Upper lobe of left lung (tissue), 6 donors: ENCODE results near the gene STEAP1B. TPM values are rescaled to one million over a fixed set of nuclear protein-coding genes. Genes with fewer than 3 reads are reported as not detected.
"Not testable (repeated sequence)": the region's sequence is repeated elsewhere in the genome, so short reads cannot be mapped to it uniquely, and the experiment has no call there.

Experiments
- ATAC-seq, 2 donors: fragments of 200-7000 bp; cut with Tn5 transposase; one replicate each; pipeline ENCODE4 v1.9.1; 2022; ENCODE audit warnings: mild to moderate bottlenecking in 2 of 2, moderate library complexity in 2 of 2; ENCODE audit not compliant: low FRiP score in 2 of 2
- DNase-seq, 2 donors: peaks; one replicate each; pipeline ENCODE4 v3.0.0-alpha.2; 2019 to 2020
- H3K27ac ChIP-seq, 4 donors: fragments of 200-600 bp; sonication (generic); one replicate each; pipeline ENCODE4 v1.5.1; 2016 to 2019
- H3K27me3 ChIP-seq, 4 donors: fragments of 200-600 bp; sonication (generic); one replicate each; pipeline ENCODE4 v1.5.1; 2017 to 2019
- H3K36me3 ChIP-seq, 4 donors: fragments of 200-600 bp; sonication (generic); one replicate each; pipeline ENCODE4 v1.5.1; 2016 to 2019
- H3K4me1 ChIP-seq, 4 donors: fragments of 200-600 bp; sonication (generic); one replicate each; pipeline ENCODE4 v1.5.1; 2018 to 2019
- H3K4me3 ChIP-seq, 4 donors: fragments of 200-600 bp; sonication (generic); one replicate each; pipeline ENCODE4 v1.5.1; 2017 to 2019; ENCODE audit warnings: mild to moderate bottlenecking in 2 of 4, moderate library complexity in 1 of 4
- H3K9me3 ChIP-seq, 4 donors: fragments of 200-600 bp; sonication (generic); one replicate each; pipeline ENCODE4 v1.5.1; 2018 to 2019
- CTCF ChIP-seq, 6 experiments: fragments of 450-650 bp in 4 of 6; fragments of 200-600 bp in 2 of 6; sonication (generic) in 2 of 6; IDR thresholded peaks; one replicate each; pipeline ENCODE4 v1.5.1; 2016 to 2019; ENCODE audit warnings: antibody characterized with exemption in 6 of 6
- EP300 ChIP-seq, 4 donors: sonication (generic); formaldehyde crosslinking; IDR thresholded peaks; one replicate each; pipeline ENCODE4 v1.5.1; 2017; ENCODE audit warnings: antibody characterized with exemption in 4 of 4, control low read depth in 2 of 4
- WGBS, 2 donors: methylation state at CpG; one replicate each; pipeline ENCODE4 v1.1.5; 2017 to 2018; 5-methylcytosine and 5-hydroxymethylcytosine counted together
- total RNA-seq, 6 donors: library from RNA; depleted of rRNA in 4 of 6; stranded (reverse); fragments of >200 nt in 4 of 6; gene quantifications; one replicate each; pipeline versions ENCODE4 v1.1.0 to v1.2.1, GENCODE V29; 2016 to 2021
- donor health status: DM: no; HTN: no; CAD: no; lungs with moderate emphysema.
- donor health status: DM: no; HTN: yes; CAD: no; lungs with severe emphysema.

The STEAP1B gene
- total RNA-seq, 6 donors from 2014 or later, result 0.30 to 2.1 (median 0.92) TPM; not detected in 3

- H3K27me3 ChIP-seq, H3K36me3 ChIP-seq, DNase-seq, H3K4me3 ChIP-seq, H3K9me3 ChIP-seq, H3K4me1 ChIP-seq, H3K27ac ChIP-seq, ATAC-seq: not testable (repeated sequence)
- TF ChIP-seq CTCF (IDR thresholded peaks at IDR 0.05), result peak in 2 of 6 experiments; percentile 20 to 29
- WGBS, 2 donors, result 11 to 18% methylated on average over 4 of the region's 4 CpGs
Measured at GRCh38 chr7:22501336-22501735, 1.3 kb upstream of the STEAP1B start.

GRCh38 chr7:22499044-22499443 lies 944 bp downstream of the STEAP1B start:
- 88 to 89% methylated on average over 5 of the region's 5 CpGs for WGBS, 2 donors
- Histone ChIP-seq H3K27ac (no peak overlapping the region), H3K27me3 (no peaks in the 10 kb centered on the region), H3K9me3 (no peaks in the 10 kb centered on the region), H3K4me3 (no peak overlapping the region), H3K4me1 (peaks cover 0 to 8% (median 5%) of the 10 kb centered on the region in 4 donors), H3K36me3 (no peaks in the 10 kb centered on the region)
- ATAC-seq, result no peak
- DNase-seq, result no peak
- TF ChIP-seq EP300 (IDR thresholded peaks at IDR 0.05), result no peak

- 48 to 55% methylated on average over 2 of the region's 2 CpGs for WGBS, 2 donors
- DNase-seq, ATAC-seq, H3K4me1 ChIP-seq, H3K27me3 ChIP-seq, H3K9me3 ChIP-seq, H3K27ac ChIP-seq, H3K4me3 ChIP-seq, H3K36me3 ChIP-seq: not testable (repeated sequence)
Measured at GRCh38 chr7:22496912-22497311, 3.1 kb downstream of the STEAP1B start.

GRCh38 chr7:22496296-22496888 lies 3.6 kb downstream of the STEAP1B start:
- WGBS, 2 donors, result 89 to 91% methylated on average over 6 of the region's 6 CpGs
- H3K4me1 ChIP-seq, H3K36me3 ChIP-seq, H3K27ac ChIP-seq, H3K27me3 ChIP-seq, ATAC-seq, H3K4me3 ChIP-seq, DNase-seq, H3K9me3 ChIP-seq: not testable (repeated sequence)

GRCh38 chr7:22493160-22493925 lies 6.6 kb downstream of the STEAP1B start:
- WGBS, 2 donors, result 77 to 81% methylated on average over 4 of the region's 4 CpGs
- not testable (repeated sequence) for H3K4me3 ChIP-seq, H3K27ac ChIP-seq, H3K4me1 ChIP-seq, H3K9me3 ChIP-seq, ATAC-seq, H3K36me3 ChIP-seq, H3K27me3 ChIP-seq, DNase-seq

GRCh38 chr7:22488643-22489462 lies 11.1 kb downstream of the STEAP1B start:
- Histone ChIP-seq H3K9me3 (no peaks in the 10 kb centered on the region), H3K27ac (no peak overlapping the region), H3K27me3 (no peaks in the 10 kb centered on the region), H3K36me3 (no peaks in the 10 kb centered on the region), H3K4me1 (peaks cover 0 to 8% (median 3%) of the 10 kb centered on the region in 4 donors), H3K4me3 (no peak overlapping the region)
- DNase-seq, result peak in 1 of 2 donors; percentile 61
- peak; percentile 85 to 90 for ATAC-seq
- no peak for TF ChIP-seq EP300 (IDR thresholded peaks at IDR 0.05)
- TF ChIP-seq CTCF (IDR thresholded peaks at IDR 0.05), result peak; percentile 69 to 88 (median 81)
- 16% methylated on average over 10 of the region's 10 CpGs for WGBS, 2 donors
